AG09309 (cell line): Measurements from ENCODE around the gene IFRD1.

Experiments
- DNase-seq: peaks from one replicate; pipeline ENCODE4 v3.0.0-alpha.2; 2010; ENCODE audit warnings: low read depth
- H3K4me3 ChIP-seq: 2 replicates; pipeline ENCODE4 v1.5.1; 2011; ENCODE audit warnings: mild to moderate bottlenecking, low read depth, low read length, moderate library complexity; ENCODE audit not compliant: control insufficient read depth
- TF ChIP-seq, protein P1 (sequence below): IDR thresholded peaks from 2 replicates; pipeline ENCODE4 v1.5.1; 2011; ENCODE audit warnings: mild to moderate bottlenecking, low read depth, low read length, inconsistent platforms; ENCODE audit not compliant: insufficient read depth, control insufficient read depth; ENCODE audit errors: missing control alignments

IFRD1 gene

DNA sequence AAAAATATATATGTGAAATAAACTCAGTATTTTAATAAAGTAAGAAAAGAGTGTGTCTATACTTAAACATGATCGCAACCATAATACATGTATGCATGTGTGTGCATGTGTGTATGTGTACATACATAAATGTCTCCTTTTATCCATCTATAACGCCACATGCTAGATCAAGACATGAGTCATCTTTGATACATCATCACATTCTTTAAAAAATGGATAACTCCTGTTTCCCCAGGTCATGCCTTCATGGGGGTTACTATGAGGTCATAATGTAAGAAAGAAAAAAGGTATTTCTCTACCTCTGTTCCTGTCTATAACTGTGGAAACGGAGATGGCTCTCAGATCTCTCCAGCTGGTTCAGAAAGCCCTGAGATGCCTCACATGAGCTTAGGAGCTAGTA is 71.7 kb downstream of the IFRD1 start:
- H3K4me3 ChIP-seq, result no peak overlapping the region
- DNase-seq, result no peak
- TF ChIP-seq, protein P1, sequence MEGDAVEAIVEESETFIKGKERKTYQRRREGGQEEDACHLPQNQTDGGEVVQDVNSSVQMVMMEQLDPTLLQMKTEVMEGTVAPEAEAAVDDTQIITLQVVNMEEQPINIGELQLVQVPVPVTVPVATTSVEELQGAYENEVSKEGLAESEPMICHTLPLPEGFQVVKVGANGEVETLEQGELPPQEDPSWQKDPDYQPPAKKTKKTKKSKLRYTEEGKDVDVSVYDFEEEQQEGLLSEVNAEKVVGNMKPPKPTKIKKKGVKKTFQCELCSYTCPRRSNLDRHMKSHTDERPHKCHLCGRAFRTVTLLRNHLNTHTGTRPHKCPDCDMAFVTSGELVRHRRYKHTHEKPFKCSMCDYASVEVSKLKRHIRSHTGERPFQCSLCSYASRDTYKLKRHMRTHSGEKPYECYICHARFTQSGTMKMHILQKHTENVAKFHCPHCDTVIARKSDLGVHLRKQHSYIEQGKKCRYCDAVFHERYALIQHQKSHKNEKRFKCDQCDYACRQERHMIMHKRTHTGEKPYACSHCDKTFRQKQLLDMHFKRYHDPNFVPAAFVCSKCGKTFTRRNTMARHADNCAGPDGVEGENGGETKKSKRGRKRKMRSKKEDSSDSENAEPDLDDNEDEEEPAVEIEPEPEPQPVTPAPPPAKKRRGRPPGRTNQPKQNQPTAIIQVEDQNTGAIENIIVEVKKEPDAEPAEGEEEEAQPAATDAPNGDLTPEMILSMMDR, result no peak

DNA sequence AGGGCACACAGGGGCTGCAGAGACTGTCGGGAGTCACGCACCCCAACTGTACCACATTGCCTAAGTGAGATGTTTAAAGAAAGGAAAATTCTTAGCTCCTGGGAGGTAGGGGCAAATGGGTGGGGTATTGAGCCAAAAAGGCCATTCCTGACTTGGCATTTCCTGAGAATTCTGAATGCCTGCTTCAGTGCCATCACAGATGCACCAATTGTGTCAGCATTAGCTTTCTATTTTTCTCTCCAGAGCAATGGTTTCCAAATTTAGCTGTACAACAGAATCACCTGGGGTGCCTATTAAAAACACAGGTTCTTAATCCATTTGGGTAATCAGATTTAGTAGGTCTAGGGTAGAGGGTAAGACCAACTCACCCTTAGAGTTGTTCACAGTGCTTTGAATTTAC is 73.6 kb downstream of the IFRD1 start:
- H3K4me3 ChIP-seq, result no peak overlapping the region
- TF ChIP-seq, protein P1, result no peak
- no peak for DNase-seq
